NOMO-1 treated with dmso at 0.1 percent for 144 hours (cell line): ENCODE data around the gene SLC2A14.
"Not testable (repeated sequence)": the region's sequence is repeated elsewhere in the genome, so short reads cannot be mapped to it uniquely, and the experiment has no call there.

ENCODE experiments used
- DNase-seq: peaks from one replicate; lab custom pipeline; 2025; ENCODE audit not compliant: unreplicated experiment; lab: John Stamatoyannopoulos, UW

Gene SLC2A14

GRCh38 chr12:7872566-7873319 is at the start of gene SLC2A14:
Gene SLC2A14, minus strand, starts transcription at chr12:7872915. Its CDS starts 3,035 bp downstream, at chr12:7869880.
- no peak for DNase-seq

- DNase-seq: not testable (repeated sequence)
These were observed 48.5 kb upstream of the SLC2A14 start for GRCh38 chr12:7921181-7921580.

- DNase-seq: not testable (repeated sequence)
These were observed 45.5 kb upstream of the SLC2A14 start for GRCh38 chr12:7918268-7918590.

GRCh38 chr12:7917392-7918267 is 44.9 kb upstream of the SLC2A14 start:
- no peak for DNase-seq

- no peak for DNase-seq
These were observed 44.2 kb upstream of the SLC2A14 start for GRCh38 chr12:7916936-7917335.

- no peak for DNase-seq
These were observed 43.1 kb upstream of the SLC2A14 start for GRCh38 chr12:7915661-7916403.

- DNase-seq: not testable (repeated sequence)
These were observed 37.4 kb upstream of the SLC2A14 start for GRCh38 chr12:7910106-7910505.

GRCh38 chr12:7907009-7907408 is 34.3 kb upstream of the SLC2A14 start:
- DNase-seq: peak; percentile 3

GRCh38 chr12:7906303-7906702 is 33.6 kb upstream of the SLC2A14 start:
- not testable (repeated sequence) for DNase-seq

- not testable (repeated sequence) for DNase-seq
These were observed 32.9 kb upstream of the SLC2A14 start for GRCh38 chr12:7905600-7906125.

GRCh38 chr12:7905071-7905470 is 32.4 kb upstream of the SLC2A14 start:
- no peak for DNase-seq

- DNase-seq: not testable (repeated sequence)
These were observed 29.7 kb upstream of the SLC2A14 start for GRCh38 chr12:7902416-7902815.

GRCh38 chr12:7899755-7900154 is 27.0 kb upstream of the SLC2A14 start:
- no peak for DNase-seq

- DNase-seq: not testable (repeated sequence)
These were observed 24.0 kb upstream of the SLC2A14 start for GRCh38 chr12:7896726-7897125.

GRCh38 chr12:7892186-7892980 is 19.7 kb upstream of the SLC2A14 start:
- DNase-seq: no peak

- DNase-seq: peak; percentile 42
These were observed 12.0 kb upstream of the SLC2A14 start for GRCh38 chr12:7884689-7885088.

- not testable (repeated sequence) for DNase-seq
These were observed 9.0 kb upstream of the SLC2A14 start for GRCh38 chr12:7881736-7882120.

- DNase-seq: not testable (repeated sequence)
These were observed 8.4 kb upstream of the SLC2A14 start for GRCh38 chr12:7880952-7881735.

- no peak for DNase-seq
These were observed 6.5 kb upstream of the SLC2A14 start for GRCh38 chr12:7879246-7879645.

- DNase-seq: no peak
These were observed 4.7 kb upstream of the SLC2A14 start for GRCh38 chr12:7877420-7877819.
